GM23338 (cell line): Measurements from ENCODE around the gene F7. TPM values are rescaled to one million over a fixed set of nuclear protein-coding genes. Genes with fewer than 3 reads are reported as not detected.

Experiments used
- ATAC-seq: fragments of 200-7000 bp; cut with Tn5 transposase; 3 replicates; pipeline ENCODE4 v1.9.1; 2020
- DNase-seq: peaks from one replicate; pipeline ENCODE4 v3.0.0-alpha.2; 2015; ENCODE audit warnings: low spot score
- H2AFZ ChIP-seq: fragments of 200-600 bp; sonication (generic); 2 replicates; pipeline ENCODE4 v1.8.0; 2016; ENCODE audit warnings: antibody characterized with exemption, mild to moderate bottlenecking, moderate library complexity
- H3F3A ChIP-seq: fragments of 200-600 bp; sonication (generic); replicated peaks from 2 replicates; pipeline ENCODE4 v1.8.0; 2017; ENCODE audit warnings: antibody characterized with exemption, mixed run types, low read depth
- H3K27ac ChIP-seq: fragments of 200-600 bp; sonication (generic); 2 replicates; pipeline ENCODE4 v1.6.1; 2016; ENCODE audit warnings: low read depth
- H3K27me3 ChIP-seq: fragments of 200-600 bp; sonication (generic); 2 replicates; pipeline ENCODE4 v1.8.0; 2016; ENCODE audit warnings: mild to moderate bottlenecking, mixed run types, moderate library complexity; ENCODE audit not compliant: insufficient read depth
- H3K36me3 ChIP-seq: fragments of 200-600 bp; sonication (generic); 2 replicates; pipeline ENCODE4 v1.8.0; 2016; ENCODE audit warnings: mild to moderate bottlenecking; ENCODE audit not compliant: insufficient read depth
- H3K4me1 ChIP-seq: fragments of 200-600 bp; sonication (generic); 2 replicates; pipeline ENCODE4 v1.8.0; 2016; ENCODE audit warnings: mild to moderate bottlenecking, moderate library complexity; ENCODE audit not compliant: insufficient read depth
- H3K4me2 ChIP-seq: fragments of 200-600 bp; sonication (generic); 2 replicates; pipeline ENCODE4 v1.7.1; 2017; ENCODE audit warnings: mixed run types
- H3K4me3 ChIP-seq: fragments of 200-600 bp; sonication (generic); 2 replicates; pipeline ENCODE4 v1.6.1; 2016; ENCODE audit warnings: mixed run types
- H3K79me2 ChIP-seq: fragments of 200-600 bp; sonication (generic); replicated peaks from 2 replicates; pipeline ENCODE4 v1.8.0; 2017; ENCODE audit warnings: mild to moderate bottlenecking; ENCODE audit not compliant: insufficient read depth
- H3K9me2 ChIP-seq: fragments of 200-600 bp; sonication (generic); 2 replicates; pipeline ENCODE4 v1.8.0; 2017; ENCODE audit not compliant: insufficient read depth
- H4K20me1 ChIP-seq: fragments of 200-600 bp; sonication (generic); replicated peaks from 2 replicates; pipeline ENCODE4 v1.8.0; 2017; ENCODE audit warnings: mild to moderate bottlenecking; ENCODE audit not compliant: insufficient read depth
- H3K27ac Mint-ChIP-seq: 2 replicates; pipeline ENCODE4 v1.8.0; 2020; ENCODE audit warnings: inconsistent platforms, mild to moderate bottlenecking, moderate library complexity, mixed read lengths
- H3K27me3 Mint-ChIP-seq: 3 replicates; pipeline ENCODE4 v1.8.0; 2022; ENCODE audit warnings: low read depth, mild to moderate bottlenecking, moderate library complexity, mixed read lengths, inconsistent platforms; ENCODE audit not compliant: insufficient read depth, poor library complexity
- H3K36me3 Mint-ChIP-seq: 3 replicates; pipeline ENCODE4 v1.8.0; 2021; ENCODE audit warnings: low read depth, mild to moderate bottlenecking, inconsistent platforms, moderate library complexity, mixed read lengths
- H3K4me1 Mint-ChIP-seq: 3 replicates; pipeline ENCODE4 v1.8.0; 2020; ENCODE audit warnings: mild to moderate bottlenecking, inconsistent platforms, mixed read lengths
- H3K4me3 Mint-ChIP-seq: 3 replicates; pipeline ENCODE4 v1.8.0; 2021; ENCODE audit warnings: moderate library complexity, mild to moderate bottlenecking, inconsistent platforms, mixed read lengths
- H3K9me3 Mint-ChIP-seq: 3 replicates; pipeline ENCODE4 v1.8.0; 2020; ENCODE audit warnings: moderate library complexity, mild to moderate bottlenecking, inconsistent platforms, mixed read lengths
- CREB1 ChIP-seq: fragments of 250-450 bp; sonication (Bioruptor Pico); IDR thresholded peaks from 2 replicates; pipeline ENCODE4 v1.5.0; 2020; ENCODE audit warnings: low read depth, mild to moderate bottlenecking, moderate library complexity
- CTCF ChIP-seq, 2 experiments: fragments of 200-600 bp in 1 of 2; sonication (generic) in 1 of 2; conservative IDR thresholded peaks; 2 replicates each; pipeline versions ENCODE4 v1.5.1 to v1.6.1; 2016 to 2017; ENCODE audit warnings: antibody characterized with exemption in 2 of 2, low read depth in 2 of 2, mild to moderate bottlenecking in 2 of 2, moderate library complexity in 1 of 2
- EZH2 ChIP-seq: fragments of 200-600 bp; sonication (generic); IDR thresholded peaks from one replicate; pipeline ENCODE4 v1.8.0; 2017; ENCODE audit warnings: antibody characterized with exemption, mild to moderate bottlenecking, low read depth; ENCODE audit not compliant: unreplicated experiment
- EZH2phosphoT487 ChIP-seq: fragments of 200-600 bp; sonication (generic); IDR thresholded peaks from one replicate; pipeline ENCODE4 v1.8.1; 2018; ENCODE audit warnings: antibody characterized with exemption; ENCODE audit not compliant: unreplicated experiment
- JUNB ChIP-seq: IDR thresholded peaks from one replicate; pipeline ENCODE4 v1.6.1; 2016; ENCODE audit warnings: antibody characterized with exemption; ENCODE audit not compliant: unreplicated experiment
- NANOG ChIP-seq: IDR thresholded peaks from 2 replicates; pipeline ENCODE4 v1.6.1; 2016; ENCODE audit warnings: antibody characterized with exemption, borderline replicate concordance
- POLR2AphosphoS5 ChIP-seq: IDR thresholded peaks from 2 replicates; pipeline ENCODE4 v1.6.1; 2016; ENCODE audit warnings: antibody characterized with exemption, low read depth
- REST ChIP-seq: IDR thresholded peaks from one replicate; pipeline ENCODE4 v1.6.1; 2018; ENCODE audit warnings: antibody characterized with exemption; ENCODE audit not compliant: unreplicated experiment
- STAT1 ChIP-seq: IDR thresholded peaks from one replicate; pipeline ENCODE4 v1.6.1; 2016; ENCODE audit warnings: antibody characterized with exemption; ENCODE audit not compliant: unreplicated experiment
- ZNF114 ChIP-seq: fragments of 250-450 bp; sonication (Bioruptor Pico); IDR thresholded peaks from 2 replicates; pipeline ENCODE4 v1.5.0; 2020; ENCODE audit warnings: mild to moderate bottlenecking, moderate library complexity
- ZNF331 ChIP-seq: fragments of 250-450 bp; sonication (Bioruptor Pico); IDR thresholded peaks from 2 replicates; pipeline ENCODE4 v1.5.0; 2020; ENCODE audit warnings: low read depth, mild to moderate bottlenecking, moderate library complexity
- ZNF462 ChIP-seq: fragments of 250-450 bp; sonication (Bioruptor Pico); IDR thresholded peaks from 2 replicates; pipeline ENCODE4 v1.5.0; 2020; ENCODE audit warnings: mild to moderate bottlenecking, moderate library complexity
- polyA plus RNA-seq: library from polyadenylated mRNA; unstranded; fragments of >200 nt; fragmentation: Nextera tagmentation; extraction: Ambion mirVana; gene quantifications from 2 replicates; pipeline ENCODE4 v1.2.1, GENCODE V29; 2016
- total RNA-seq: library from RNA; depleted of rRNA; stranded (reverse); fragments of >200 nt; shearing (Covaris generic); gene quantifications from 2 replicates; pipeline ENCODE4 v1.2.3, GENCODE V29; 2014
- TF ChIP-seq, protein P1 (sequence below): IDR thresholded peaks from 2 replicates; pipeline ENCODE4 v1.6.1; 2016; ENCODE audit warnings: antibody characterized with exemption

F7 gene
- total and polyA plus RNA-seq, 2 experiments from 2014 or later = 0.16 to 0.24 TPM

DNA sequence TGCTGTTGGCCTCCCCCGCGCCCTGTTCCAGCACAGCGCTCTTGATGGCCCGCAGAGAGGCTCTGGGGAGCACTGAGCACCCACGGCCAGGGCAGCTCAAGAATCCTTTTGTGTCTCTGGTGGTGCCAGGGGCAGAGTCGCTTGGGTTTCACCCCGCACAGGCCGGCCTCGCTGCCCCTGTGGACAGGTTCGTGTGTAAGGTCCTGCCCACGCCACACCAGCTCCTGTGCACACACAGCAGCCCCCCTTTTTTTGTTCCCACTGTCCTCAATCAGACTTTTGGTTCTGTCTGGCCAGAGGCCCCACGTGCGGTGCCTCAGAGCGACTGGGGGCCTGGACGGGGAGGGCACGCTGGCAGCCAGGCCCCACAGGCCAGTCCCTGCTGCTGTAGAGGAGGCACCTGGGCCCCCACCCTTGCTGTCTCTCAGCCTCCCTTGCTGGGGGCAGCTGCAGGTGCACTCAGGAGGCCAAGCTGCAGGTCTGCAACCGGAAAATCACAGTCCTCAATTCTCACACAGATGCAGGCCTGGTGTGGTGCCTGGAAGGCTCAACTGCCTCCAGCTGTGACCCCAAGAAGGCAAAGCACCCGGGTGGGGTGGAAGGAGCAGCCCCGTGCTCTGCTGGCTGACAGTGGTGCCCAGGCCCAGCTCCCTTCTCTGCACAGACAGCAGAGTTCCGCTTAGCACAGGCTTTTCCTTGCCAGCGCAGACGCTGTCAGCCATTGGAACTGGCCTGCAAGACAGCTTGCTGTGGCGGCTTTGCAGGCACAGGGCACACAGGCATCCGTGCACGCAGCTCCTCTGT is 12.6 kb upstream of the F7 start:
- Histone ChIP-seq H3F3A (0 out of 2 replicates have a peak, but pooled peaks cover 4% of the 10 kb centered on the region), H3K36me3 (no peaks in the 10 kb centered on the region), H3K79me2 (no peaks in the 10 kb centered on the region), H3K4me2 (no peak overlapping the region), H3K27ac (no peak overlapping the region), H3K9me2 (no peaks in the 10 kb centered on the region), H4K20me1 (no peaks in the 10 kb centered on the region), H2AFZ (no peak overlapping the region), H3K4me1 (no peaks in the 10 kb centered on the region), H3K27me3 (no peaks in the 10 kb centered on the region), H3K4me3 (no peak overlapping the region)
- Mint-ChIP-seq H3K9me3 (no peaks in the 10 kb centered on the region), H3K27ac (no peak overlapping the region), H3K27me3 (peaks cover 14% of the 10 kb centered on the region), H3K4me1 (peaks cover 22% of the 10 kb centered on the region), H3K4me3 (no peak overlapping the region), H3K36me3 (peaks cover 3% of the 10 kb centered on the region; the same call in 1 of the 3 replicates)
- DNase-seq (no peak), ATAC-seq (no peak)
- TF ChIP-seq EZH2 (no peak), REST (no peak), EZH2phosphoT487 (no peak), ZNF114 (no peak), STAT1 (no peak), ZNF331 (CRISPR knock-in tag) (no peak), POLR2AphosphoS5 (no peak), CREB1 (no peak), JUNB (no peak), ZNF462 (CRISPR knock-in tag) (no peak), NANOG (no peak), CTCF (conservative IDR thresholded peaks at IDR 0.05; ENCODE audit: low read depth in 2 of 2) (no peak)
- TF ChIP-seq, protein P1, sequence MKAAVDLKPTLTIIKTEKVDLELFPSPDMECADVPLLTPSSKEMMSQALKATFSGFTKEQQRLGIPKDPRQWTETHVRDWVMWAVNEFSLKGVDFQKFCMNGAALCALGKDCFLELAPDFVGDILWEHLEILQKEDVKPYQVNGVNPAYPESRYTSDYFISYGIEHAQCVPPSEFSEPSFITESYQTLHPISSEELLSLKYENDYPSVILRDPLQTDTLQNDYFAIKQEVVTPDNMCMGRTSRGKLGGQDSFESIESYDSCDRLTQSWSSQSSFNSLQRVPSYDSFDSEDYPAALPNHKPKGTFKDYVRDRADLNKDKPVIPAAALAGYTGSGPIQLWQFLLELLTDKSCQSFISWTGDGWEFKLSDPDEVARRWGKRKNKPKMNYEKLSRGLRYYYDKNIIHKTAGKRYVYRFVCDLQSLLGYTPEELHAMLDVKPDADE = no peak
